Ovary (tissue), 9 donors: ENCODE results near the gene MEF2B. TPM values are rescaled to one million over a fixed set of nuclear protein-coding genes. Genes with fewer than 3 reads are reported as not detected.

Source experiments
- DNase-seq, 5 donors: peaks; one replicate each; pipeline ENCODE4 v3.0.0-alpha.2; 2019 to 2020
- H3K27ac ChIP-seq, 2 donors: fragments of 200-600 bp; one replicate each; pipeline versions ENCODE4 v1.5.1 to v1.8.0; 2019 to 2022
- H3K27me3 ChIP-seq: fragments of 200-600 bp; one replicate; pipeline ENCODE4 v1.8.0; 2022
- H3K36me3 ChIP-seq: fragments of 200-600 bp; sonication (generic); one replicate; pipeline ENCODE4 v1.5.1; 2019
- H3K4me1 ChIP-seq: one replicate; pipeline ENCODE4 v1.8.1; 2013; ENCODE audit warnings: mild to moderate bottlenecking, moderate library complexity; ENCODE audit not compliant: insufficient read depth
- H3K4me3 ChIP-seq: fragments of 200-600 bp; sonication (generic); one replicate; pipeline ENCODE4 v1.5.1; 2017
- H3K9me3 ChIP-seq, 2 donors: fragments of 200-600 bp in 1 of 2; sonication (generic) in 1 of 2; one replicate each; pipeline versions ENCODE4 v1.5.1 to v1.8.1; 2013 to 2019; ENCODE audit warnings: mild to moderate bottlenecking in 1 of 2, moderate library complexity in 1 of 2
- CTCF ChIP-seq, 3 donors: fragments of 450-650 bp in 2 of 3; fragments of 200-600 bp in 1 of 3; IDR thresholded peaks; one replicate each; pipeline versions ENCODE4 v1.5.1 to v1.8.0; 2016 to 2022; ENCODE audit warnings: antibody characterized with exemption in 3 of 3, mild to moderate bottlenecking in 1 of 3
- EP300 ChIP-seq: sonication (generic); formaldehyde crosslinking; IDR thresholded peaks from one replicate; pipeline ENCODE4 v1.6.1; 2017; ENCODE audit warnings: antibody characterized with exemption
- POLR2A ChIP-seq: fragments of 450-650 bp; IDR thresholded peaks from one replicate; pipeline ENCODE4 v1.6.1; 2017; ENCODE audit warnings: antibody characterized with exemption, mild to moderate bottlenecking, moderate library complexity
- WGBS, 3 donors: extraction: QIAGEN DNeasy Blood & Tissue Kit in 1 of 3; methylation state at CpG; one replicate each; pipeline versions ENCODE4 v1.1.5 to v1.1.7; 2013 to 2017; 5-methylcytosine and 5-hydroxymethylcytosine counted together
- intact Hi-C, 4 donors: fragments of 100-400 bp; cut with DNase I; formaldehyde crosslinking; loops; one replicate each; pipeline versions ENCODE4 v1.11.0 to v1.15.1; 2022 to 2023
- polyA plus RNA-seq, 2 donors: library from polyadenylated mRNA; stranded (reverse); fragments of 200-250 nt in 1 of 2; fragments of 350-450 nt in 1 of 2; fragmentation: Illumina TruSeq in 1 of 2; extraction: RNeasy Lipid Tissue Mini Kit (QIAGEN cat#74804) in 1 of 2; gene quantifications; one replicate each; pipeline ENCODE4 v1.2.3, GENCODE V29; 2013 to 2014
- total RNA-seq, 7 donors: library from RNA; depleted of rRNA in 2 of 7; stranded (reverse); fragments of >200 nt in 2 of 7; fragmentation: NEBNext Ultra II Directional in 3 of 7; extraction: Animal tissue kit (Norgen Biotek cat#: 25700) in 3 of 7; gene quantifications; one replicate each; pipeline versions ENCODE4 v1.1.0 to v1.2.4, GENCODE V29; 2016 to 2023
- donor health status: DM: no; HTN: no; CAD: no; lungs with moderate emphysema.
- donor health status: DM: no; HTN: no; CAD: no.
- donor health status: Bipolar disorder and iron deficiency.
- donor health status: DM: yes; HTN: yes; CAD: no.
- donor health status: DM: no; HTN: no; CAD: no.
- donor health status: DM: yes; HTN: yes; CAD: no.

The MEF2B gene
- total and polyA plus RNA-seq, 9 donors, result 0.35 to 3.6 (median 1.4) TPM; not detected in 1

- Histone ChIP-seq H3K36me3 (no peaks in the 10 kb centered on the region), H3K9me3 (peaks cover 0 to 9% of the 10 kb centered on the region in 2 donors), H3K27me3 (no peaks in the 10 kb centered on the region), H3K4me1 (peaks cover 10% of the 10 kb centered on the region), H3K27ac (no peak overlapping the region), H3K4me3 (no peak overlapping the region)
- 91 to 94% (median 93%) methylated on average over 6 of the region's 6 CpGs for WGBS, 3 donors
- TF ChIP-seq CTCF (IDR thresholded peaks at IDR 0.05) (no peak), EP300 (no peak), POLR2A (no peak)
- intact Hi-C loops, result no loop called here
- no peak for DNase-seq
Measured at GRCh38 chr19:19133985-19134384, 36.1 kb downstream of the MEF2B start.

GRCh38 chr19:19132912-19133311, 37.2 kb downstream of the MEF2B start:
- H3K36me3 ChIP-seq, result no peaks in the 10 kb centered on the region
- no peaks in the 10 kb centered on the region for H3K27me3 ChIP-seq
- intact Hi-C loops, result no loop called here
- 92 to 97% (median 97%) methylated on average over 12 of the region's 12 CpGs for WGBS, 3 donors
- TF ChIP-seq EP300, result no peak
- TF ChIP-seq POLR2A, result no peak
- no peak for TF ChIP-seq CTCF (IDR thresholded peaks at IDR 0.05)
- no peak overlapping the region for H3K4me3 ChIP-seq
- no peak overlapping the region for H3K27ac ChIP-seq
- no peak for DNase-seq
- peaks cover 0 to 9% of the 10 kb centered on the region in 2 donors for H3K9me3 ChIP-seq
- peaks cover 10% of the 10 kb centered on the region for H3K4me1 ChIP-seq

- Histone ChIP-seq H3K27ac (no peak overlapping the region), H3K36me3 (no peaks in the 10 kb centered on the region), H3K9me3 (peaks cover 0 to 9% of the 10 kb centered on the region in 2 donors), H3K4me3 (no peak overlapping the region), H3K27me3 (no peaks in the 10 kb centered on the region), H3K4me1 (peaks cover 2% of the 10 kb centered on the region)
- TF ChIP-seq EP300, result no peak
- no peak for TF ChIP-seq CTCF (IDR thresholded peaks at IDR 0.05)
- no peak for TF ChIP-seq POLR2A
- intact Hi-C loops, result no loop called here
- DNase-seq, result no peak
- 82 to 100% (median 84%) methylated on average over 3 of the region's 3 CpGs for WGBS, 3 donors
Measured at GRCh38 chr19:19131989-19132388, 38.1 kb downstream of the MEF2B start.

- no peaks in the 10 kb centered on the region for H3K36me3 ChIP-seq
- WGBS, 3 donors, result 95 to 97% (median 96%) methylated on average over 6 of the region's 6 CpGs
- no peak overlapping the region for H3K4me3 ChIP-seq
- H3K4me1 ChIP-seq, result no peaks in the 10 kb centered on the region
- no peaks in the 10 kb centered on the region for H3K27me3 ChIP-seq
- H3K27ac ChIP-seq, result no peak overlapping the region
- intact Hi-C loops, result no loop called here
- DNase-seq, result no peak
- TF ChIP-seq EP300 (no peak), CTCF (IDR thresholded peaks at IDR 0.05) (no peak)
- H3K9me3 ChIP-seq, result no peaks in the 10 kb centered on the region
Measured at GRCh38 chr19:19126102-19126501, 44.0 kb downstream of the MEF2B start.

- intact Hi-C loops, result no loop called here
- Histone ChIP-seq H3K4me1 (no peaks in the 10 kb centered on the region), H3K27ac (no peak overlapping the region), H3K36me3 (no peaks in the 10 kb centered on the region), H3K27me3 (no peaks in the 10 kb centered on the region), H3K9me3 (no peaks in the 10 kb centered on the region), H3K4me3 (no peak overlapping the region)
- TF ChIP-seq EP300 (no peak), CTCF (IDR thresholded peaks at IDR 0.05) (no peak)
- DNase-seq, result no peak
Measured at GRCh38 chr19:19123386-19123785, 46.7 kb downstream of the MEF2B start.
